ENCODE measurements around the gene LEO1. TPM values are rescaled to one million over a fixed set of nuclear protein-coding genes. Genes with fewer than 3 reads are reported as not detected.

The LEO1 gene
- total RNA-seq, 1 experiment from 2014 or later, result 60.0 TPM

DNA sequence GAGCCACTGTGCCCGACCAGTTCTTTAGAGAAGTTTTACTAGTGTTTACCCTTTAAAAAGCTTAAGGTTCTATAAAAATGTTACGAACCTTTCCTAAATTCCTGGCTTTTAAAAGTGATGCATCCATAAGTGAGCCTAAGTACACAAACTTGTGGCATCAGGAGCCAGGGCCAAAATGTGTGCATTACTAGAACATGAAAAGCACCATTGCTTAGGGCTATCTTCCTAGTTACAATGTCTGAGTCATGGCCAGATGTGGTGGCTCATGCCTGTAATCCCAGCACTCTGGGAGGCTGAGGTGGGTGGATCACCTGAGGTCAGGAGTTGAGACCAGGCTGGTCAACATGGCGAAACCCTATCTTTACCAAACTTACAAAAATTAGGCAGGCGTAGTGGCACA lies 39.9 kb downstream of the LEO1 start:
- peak; percentile 81 for DNase-seq (ENCODE audit: low read depth)

DNA sequence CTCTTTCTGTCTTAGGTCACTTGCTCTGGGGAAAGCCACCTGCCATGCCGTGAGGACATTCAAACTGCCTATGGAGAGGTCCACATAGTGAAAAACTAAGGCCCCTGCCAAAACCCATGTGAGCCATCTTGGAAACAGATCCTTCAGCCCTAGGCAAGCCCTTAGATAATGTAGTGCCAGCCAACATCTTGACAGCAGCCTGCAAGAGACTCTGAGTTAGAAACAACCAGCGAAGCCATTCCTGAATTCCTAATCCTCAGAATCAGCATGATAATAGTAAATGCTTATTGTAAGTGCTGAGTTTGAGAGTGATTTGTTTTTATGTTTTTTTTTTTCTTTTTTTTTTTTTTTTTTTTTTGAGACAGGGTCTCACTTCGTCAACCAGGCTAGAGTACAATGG lies 40.6 kb downstream of the LEO1 start:
- no peak for DNase-seq (ENCODE audit: low read depth)

GRCh38 chr15:51926809-51927208 lies 44.8 kb downstream of the LEO1 start:
- no peak for DNase-seq (ENCODE audit: low read depth)

DNA sequence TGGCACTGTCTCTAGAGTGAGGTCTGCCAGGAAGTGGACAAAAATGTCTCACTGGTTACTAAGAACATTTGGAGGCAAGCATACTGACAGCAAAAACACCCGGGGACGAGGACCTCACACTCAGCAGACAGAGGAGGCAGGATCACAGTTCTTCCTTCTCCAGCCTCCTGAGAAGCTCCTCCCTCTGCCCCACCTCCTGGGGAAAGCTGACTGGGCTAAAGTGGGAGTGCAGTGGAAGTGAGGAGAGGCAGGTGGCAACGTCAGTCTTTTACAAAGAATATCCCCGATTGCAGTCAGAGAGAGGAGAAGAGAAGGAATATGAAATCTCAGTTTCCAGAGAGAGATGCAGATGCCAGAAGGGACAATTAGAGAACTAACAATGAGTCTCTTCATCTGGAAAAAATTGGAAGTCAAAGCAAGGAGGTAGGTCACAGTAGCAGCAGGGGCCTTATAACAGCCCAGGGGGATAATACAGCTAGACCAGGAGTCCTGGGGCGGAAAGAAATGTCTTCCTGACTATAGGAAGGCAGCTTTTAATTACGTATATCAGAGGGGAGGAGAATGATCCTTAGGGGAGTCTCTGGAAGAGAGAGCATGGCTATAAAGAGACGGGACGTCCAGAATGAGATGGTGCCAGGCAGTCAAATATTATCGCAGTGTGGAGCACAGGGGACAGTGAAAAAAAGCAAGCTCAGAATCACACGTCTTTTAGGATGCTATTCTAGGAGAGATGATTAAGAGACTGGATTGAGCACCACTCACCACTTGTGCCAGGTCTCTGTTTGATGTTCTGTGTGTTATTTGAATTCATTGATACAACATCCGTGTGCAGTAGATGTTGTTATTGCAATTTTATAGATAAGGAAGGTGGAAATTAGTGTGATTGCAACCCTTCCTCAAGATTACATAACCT lies 47.2 kb downstream of the LEO1 start:
- DNase-seq (ENCODE audit: low read depth), result no peak

- DNase-seq (ENCODE audit: low read depth), result peak; percentile 24
Measured at GRCh38 chr15:51917493-51917892, 54.1 kb downstream of the LEO1 start.

GRCh38 chr15:51912528-51912927 lies 59.0 kb downstream of the LEO1 start:
- DNase-seq (ENCODE audit: low read depth), result no peak

GRCh38 chr15:51909584-51909983 lies 62.0 kb downstream of the LEO1 start:
- DNase-seq (ENCODE audit: low read depth), result no peak

DNA sequence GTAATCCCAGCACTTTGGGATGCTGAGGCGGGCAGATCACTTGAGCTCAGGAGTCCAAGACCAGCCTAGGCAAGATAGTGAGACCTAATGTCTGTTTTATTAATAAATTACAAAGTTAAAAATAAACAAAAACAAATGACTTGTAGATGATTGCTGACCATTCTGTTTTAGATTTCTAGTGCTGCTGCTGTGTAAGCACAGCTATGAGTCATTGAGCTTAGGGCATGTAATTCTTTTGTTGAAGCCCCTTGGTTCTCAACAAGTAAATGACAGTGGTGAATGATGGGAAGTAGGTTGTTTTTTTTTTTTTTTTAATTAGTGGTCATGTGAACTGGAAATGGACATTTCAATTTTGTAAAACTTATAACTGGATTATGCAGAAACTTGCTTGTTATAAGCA lies 63.3 kb downstream of the LEO1 start:
- DNase-seq (ENCODE audit: low read depth), result peak; percentile 30

GRCh38 chr15:51907136-51907862 lies 64.3 kb downstream of the LEO1 start:
- DNase-seq (ENCODE audit: low read depth), result peak; percentile 64

DNA sequence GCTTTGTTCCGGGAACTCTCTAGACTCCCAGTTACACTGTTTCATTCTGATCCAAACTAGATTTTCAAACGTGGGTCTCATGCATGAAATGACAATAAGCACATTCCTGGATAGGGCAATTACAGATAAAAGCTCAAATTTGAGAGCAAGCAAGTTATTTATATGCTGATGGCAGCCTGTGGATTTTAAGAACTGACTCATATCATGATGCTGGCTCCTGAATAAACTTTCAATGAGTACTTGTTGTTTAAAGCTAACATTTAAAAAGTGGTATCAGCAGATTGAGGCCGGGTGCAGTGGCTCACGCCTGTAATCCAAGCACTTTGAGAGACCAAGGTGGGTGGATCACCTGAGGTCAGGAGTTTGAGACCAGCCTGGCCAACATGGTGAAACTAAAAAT lies 66.6 kb downstream of the LEO1 start:
- DNase-seq (ENCODE audit: low read depth), result no peak

DNA sequence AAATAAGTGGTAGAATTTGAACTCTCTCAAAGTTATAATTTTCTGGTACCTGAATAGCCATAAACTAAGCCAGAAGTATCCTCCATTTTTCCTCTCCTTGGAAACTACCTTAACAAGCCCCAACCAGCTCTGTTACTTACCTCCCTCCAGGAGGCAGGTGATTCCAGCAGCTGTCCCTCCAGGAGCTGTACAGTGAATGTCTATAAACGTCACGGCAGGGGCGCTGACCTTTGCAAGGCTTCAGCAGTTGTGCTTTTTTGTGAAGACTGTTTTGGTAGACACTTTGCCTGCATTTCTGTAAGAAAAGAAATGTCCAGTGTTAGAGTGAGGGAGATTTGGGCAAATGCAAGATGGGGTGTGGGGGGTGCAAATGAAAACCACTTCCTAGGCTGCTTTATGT lies 67.2 kb downstream of the LEO1 start:
- DNase-seq (ENCODE audit: low read depth), result no peak

GRCh38 chr15:51889486-51889885 lies 82.1 kb downstream of the LEO1 start:
- DNase-seq (ENCODE audit: low read depth), result no peak

GRCh38 chr15:51888593-51889195 lies 82.9 kb downstream of the LEO1 start:
- peak; percentile 31 for DNase-seq (ENCODE audit: low read depth)

Other genes starting within 250 kb of the LEO1 start
- gene LYSMD2, start 234.1 kb downstream of the LEO1 start, total RNA-seq (2014; rRNA removed; shearing (Covaris generic)), result 16.7 and 17.5 TPM in 2 replicates
- gene TMOD2, start 220.2 kb downstream of the LEO1 start, total RNA-seq (2014; rRNA removed; shearing (Covaris generic)), result 4.1 and 4.8 TPM in 2 replicates
- gene TMOD3, start 142.1 kb downstream of the LEO1 start, total RNA-seq (2014; rRNA removed; shearing (Covaris generic)), result 58.2 and 63.9 TPM in 2 replicates
- 73.9 and 85.9 TPM in 2 replicates for gene MAPK6, start 47.4 kb upstream of the LEO1 start, total RNA-seq (2014; rRNA removed; shearing (Covaris generic))
- 0.96 and 1.5 TPM in 2 replicates for gene BCL2L10, start 141.0 kb upstream of the LEO1 start, total RNA-seq (2014; rRNA removed; shearing (Covaris generic))
- 53.2 and 64.3 TPM in 2 replicates for gene GNB5, start 219.6 kb upstream of the LEO1 start, total RNA-seq (2014; rRNA removed; shearing (Covaris generic))

Measured in RPMI7951 (cell line).